ENCODE measurements around the gene CDH24.
"Not testable (repeated sequence)": the region's sequence is repeated elsewhere in the genome, so short reads cannot be mapped to it uniquely, and the experiment has no call there.

The CDH24 gene

GRCh38 chr14:23023795-23024152 is 33.5 kb downstream of the CDH24 start:
- H3K27ac ChIP-seq (ENCODE audit: low read depth, low read length): no peak overlapping the region

GRCh38 chr14:23023022-23023794 is 34.1 kb downstream of the CDH24 start:
- Histone ChIP-seq H3K4me1 (ENCODE audit: control insufficient read depth, insufficient read depth, low read length) (peaks cover 29% of the 10 kb centered on the region; the same call in 1 of the 2 replicates), H3K9ac (ENCODE audit: low read length) (no peak overlapping the region), H3K9me3 (ENCODE audit: control insufficient read depth, insufficient read depth, low read depth, low read length) (no peaks in the 10 kb centered on the region), H3K27ac (ENCODE audit: low read depth, low read length) (no peak overlapping the region), H3K36me3 (ENCODE audit: control insufficient read depth, insufficient read depth, low read length) (peaks cover 38% of the 10 kb centered on the region), H3K27me3 (ENCODE audit: control insufficient read depth, insufficient read depth, low read length) (no peaks in the 10 kb centered on the region), H3K4me3 (ENCODE audit: low read depth, low read length) (no peak overlapping the region)

More at GRCh38 chr14:23023795-23024152, 33.5 kb downstream of the CDH24 start:
- Histone ChIP-seq H3K4me1 (ENCODE audit: control insufficient read depth, insufficient read depth, low read length) (peaks cover 29% of the 10 kb centered on the region; the same call in 1 of the 2 replicates), H3K36me3 (ENCODE audit: control insufficient read depth, insufficient read depth, low read length) (peaks cover 43% of the 10 kb centered on the region), H3K9me3 (ENCODE audit: control insufficient read depth, insufficient read depth, low read depth, low read length) (no peaks in the 10 kb centered on the region), H3K9ac (ENCODE audit: low read length) (no peak overlapping the region), H3K27me3 (ENCODE audit: control insufficient read depth, insufficient read depth, low read length) (no peaks in the 10 kb centered on the region), H3K4me3 (ENCODE audit: low read depth, low read length) (no peak overlapping the region)

- Histone ChIP-seq H3K4me3 (ENCODE audit: low read depth, low read length) (no peak overlapping the region), H3K4me1 (ENCODE audit: control insufficient read depth, insufficient read depth, low read length) (peaks cover 29% of the 10 kb centered on the region; the same call in 1 of the 2 replicates), H3K27ac (ENCODE audit: low read depth, low read length) (no peak overlapping the region), H3K27me3 (ENCODE audit: control insufficient read depth, insufficient read depth, low read length) (no peaks in the 10 kb centered on the region), H3K36me3 (ENCODE audit: control insufficient read depth, insufficient read depth, low read length) (peaks cover 31% of the 10 kb centered on the region), H3K9ac (ENCODE audit: low read length) (no peak overlapping the region), H3K9me3 (ENCODE audit: control insufficient read depth, insufficient read depth, low read depth, low read length) (no peaks in the 10 kb centered on the region)
These were observed 35.4 kb downstream of the CDH24 start for GRCh38 chr14:23021889-23022442.

- H3K9me3 ChIP-seq (ENCODE audit: control insufficient read depth, insufficient read depth, low read depth, low read length): no peaks in the 10 kb centered on the region
- peaks cover 31% of the 10 kb centered on the region for H3K36me3 ChIP-seq (ENCODE audit: control insufficient read depth, insufficient read depth, low read length)
- no peaks in the 10 kb centered on the region for H3K27me3 ChIP-seq (ENCODE audit: control insufficient read depth, insufficient read depth, low read length)
- H3K4me1 ChIP-seq (ENCODE audit: control insufficient read depth, insufficient read depth, low read length): peaks cover 29% of the 10 kb centered on the region; the same call in 1 of the 2 replicates
- H3K27ac ChIP-seq (ENCODE audit: low read depth, low read length): no peak overlapping the region
- no peak overlapping the region for H3K9ac ChIP-seq (ENCODE audit: low read length)
- no peak overlapping the region for H3K4me3 ChIP-seq (ENCODE audit: low read depth, low read length)
These were observed 35.9 kb downstream of the CDH24 start for GRCh38 chr14:23021434-23021833.

GRCh38 chr14:23020143-23021128 is 36.9 kb downstream of the CDH24 start:
- Histone ChIP-seq H3K27me3 (ENCODE audit: control insufficient read depth, insufficient read depth, low read length) (no peaks in the 10 kb centered on the region), H3K4me1 (ENCODE audit: control insufficient read depth, insufficient read depth, low read length) (peaks cover 21% of the 10 kb centered on the region; the same call in 1 of the 2 replicates), H3K36me3 (ENCODE audit: control insufficient read depth, insufficient read depth, low read length) (peaks cover 21% of the 10 kb centered on the region), H3K27ac (ENCODE audit: low read depth, low read length) (no peak overlapping the region), H3K9ac (ENCODE audit: low read length) (no peak overlapping the region), H3K4me3 (ENCODE audit: low read depth, low read length) (no peak overlapping the region), H3K9me3 (ENCODE audit: control insufficient read depth, insufficient read depth, low read depth, low read length) (no peaks in the 10 kb centered on the region)

- Histone ChIP-seq H3K27ac (ENCODE audit: low read depth, low read length) (no peak overlapping the region), H3K36me3 (ENCODE audit: control insufficient read depth, insufficient read depth, low read length) (0 out of 2 replicates have a peak, but pooled peaks cover 5% of the 10 kb centered on the region), H3K9me3 (ENCODE audit: control insufficient read depth, insufficient read depth, low read depth, low read length) (no peaks in the 10 kb centered on the region), H3K27me3 (ENCODE audit: control insufficient read depth, insufficient read depth, low read length) (no peaks in the 10 kb centered on the region), H3K9ac (ENCODE audit: low read length) (no peak overlapping the region), H3K4me3 (ENCODE audit: low read depth, low read length) (no peak overlapping the region), H3K4me1 (ENCODE audit: control insufficient read depth, insufficient read depth, low read length) (peaks cover 9% of the 10 kb centered on the region; the same call in 1 of the 2 replicates)
These were observed 39.2 kb downstream of the CDH24 start for GRCh38 chr14:23018107-23018506.

- no peaks in the 10 kb centered on the region for H3K27me3 ChIP-seq (ENCODE audit: control insufficient read depth, insufficient read depth, low read length)
These were observed 40.2 kb downstream of the CDH24 start for GRCh38 chr14:23017091-23017490.

GRCh38 chr14:23015618-23016017 is 41.7 kb downstream of the CDH24 start:
- Histone ChIP-seq H3K9ac (ENCODE audit: low read length) (no peak overlapping the region), H3K27me3 (ENCODE audit: control insufficient read depth, insufficient read depth, low read length) (no peaks in the 10 kb centered on the region), H3K4me1 (ENCODE audit: control insufficient read depth, insufficient read depth, low read length) (no peaks in the 10 kb centered on the region), H3K4me3 (ENCODE audit: low read depth, low read length) (no peak overlapping the region), H3K27ac (ENCODE audit: low read depth, low read length) (no peak overlapping the region), H3K9me3 (ENCODE audit: control insufficient read depth, insufficient read depth, low read depth, low read length) (no peaks in the 10 kb centered on the region), H3K36me3 (ENCODE audit: control insufficient read depth, insufficient read depth, low read length) (no peaks in the 10 kb centered on the region)

More at GRCh38 chr14:23017091-23017490, 40.2 kb downstream of the CDH24 start:
- H3K4me3 ChIP-seq (ENCODE audit: low read depth, low read length): no peak overlapping the region
- H3K36me3 ChIP-seq (ENCODE audit: control insufficient read depth, insufficient read depth, low read length): 0 out of 2 replicates have a peak, but pooled peaks cover 2% of the 10 kb centered on the region
- H3K4me1 ChIP-seq (ENCODE audit: control insufficient read depth, insufficient read depth, low read length): peaks cover 3% of the 10 kb centered on the region; the same call in 1 of the 2 replicates
- H3K9ac ChIP-seq (ENCODE audit: low read length): no peak overlapping the region
- H3K27ac ChIP-seq (ENCODE audit: low read depth, low read length): no peak overlapping the region
- no peaks in the 10 kb centered on the region for H3K9me3 ChIP-seq (ENCODE audit: control insufficient read depth, insufficient read depth, low read depth, low read length)

- H3K27me3 ChIP-seq (ENCODE audit: control insufficient read depth, insufficient read depth, low read length); H3K36me3 ChIP-seq (ENCODE audit: control insufficient read depth, insufficient read depth, low read length); H3K4me3 ChIP-seq (ENCODE audit: low read depth, low read length); H3K27ac ChIP-seq (ENCODE audit: low read depth, low read length); H3K4me1 ChIP-seq (ENCODE audit: control insufficient read depth, insufficient read depth, low read length); H3K9me3 ChIP-seq (ENCODE audit: control insufficient read depth, insufficient read depth, low read depth, low read length); H3K9ac ChIP-seq (ENCODE audit: low read length): not testable (repeated sequence)
These were observed 43.6 kb downstream of the CDH24 start for GRCh38 chr14:23013749-23014054.

GRCh38 chr14:23013054-23013748 is 44.1 kb downstream of the CDH24 start:
- H3K9me3 ChIP-seq (ENCODE audit: control insufficient read depth, insufficient read depth, low read depth, low read length): no peaks in the 10 kb centered on the region
- H3K4me1 ChIP-seq (ENCODE audit: control insufficient read depth, insufficient read depth, low read length): peaks cover 4% of the 10 kb centered on the region
- no peak overlapping the region for H3K27ac ChIP-seq (ENCODE audit: low read depth, low read length)
- H3K27me3 ChIP-seq (ENCODE audit: control insufficient read depth, insufficient read depth, low read length): no peaks in the 10 kb centered on the region
- no peaks in the 10 kb centered on the region for H3K36me3 ChIP-seq (ENCODE audit: control insufficient read depth, insufficient read depth, low read length)
- no peak overlapping the region for H3K4me3 ChIP-seq (ENCODE audit: low read depth, low read length)
- H3K9ac ChIP-seq (ENCODE audit: low read length): no peak overlapping the region
